ENCODE data around the gene ZNF76.

GRCh38 chr6:35296931-35297600 is 37.5 kb downstream of the ZNF76 start:
- no peak for TF ChIP-seq POLR2A (IDR thresholded peaks at IDR 0.05)
- TF ChIP-seq CTCF (IDR thresholded peaks at IDR 0.05), result no peak
